Cardiac muscle cell (in vitro differentiated cells and primary cell): ENCODE results near the gene LDLRAD4. TPM values are rescaled to one million over a fixed set of nuclear protein-coding genes. Genes with fewer than 3 reads are reported as not detected.

Experiments used
- DNase-seq, 2 donors: peaks; one replicate each; pipeline versions ENCODE4 v3.0.0 to v3.0.0-alpha.2; 2010 to 2017; ENCODE audit warnings: low read depth in 1 of 2, low spot score in 1 of 2
- H3K27ac ChIP-seq: fragments of 200-600 bp; sonication (generic); 2 replicates; pipeline ENCODE4 v1.5.1; 2016
- H3K27me3 ChIP-seq: fragments of 200-600 bp; sonication (generic); 2 replicates; pipeline ENCODE4 v1.6.0; 2016; ENCODE audit warnings: control low read depth
- H3K36me3 ChIP-seq: fragments of 200-600 bp; sonication (generic); 2 replicates; pipeline ENCODE4 v1.5.1; 2016; ENCODE audit warnings: control low read depth
- H3K4me1 ChIP-seq: fragments of 200-600 bp; sonication (generic); 2 replicates; pipeline ENCODE4 v1.8.1; 2017; ENCODE audit warnings: low read depth, mild to moderate bottlenecking, mixed run types
- H3K4me3 ChIP-seq: fragments of 200-600 bp; sonication (generic); 2 replicates; pipeline ENCODE4 v1.5.1; 2016; ENCODE audit warnings: mild to moderate bottlenecking
- H3K9me3 ChIP-seq: fragments of 200-600 bp; sonication (generic); 2 replicates; pipeline ENCODE4 v1.5.1; 2017; ENCODE audit warnings: low read depth, mild to moderate bottlenecking, control low read depth
- CTCF ChIP-seq: IDR thresholded peaks from 2 replicates; pipeline ENCODE4 v1.5.1; 2012; ENCODE audit warnings: low read depth, mild to moderate bottlenecking, low read length
- polyA plus RNA-seq: library from polyadenylated mRNA; unstranded; fragments of >200 nt; fragmentation: Nextera tagmentation; extraction: Ambion mirVana; gene quantifications from 2 replicates; pipeline ENCODE4 v1.2.1, GENCODE V29; 2016
- total RNA-seq: library from RNA; depleted of rRNA; stranded (reverse); fragments of >200 nt; gene quantifications from 2 replicates; pipeline ENCODE4 v1.2.3, GENCODE V29; 2016

The LDLRAD4 gene
- total and polyA plus RNA-seq, 2 experiments from 2014 or later = 10.5 to 11.5 TPM

GRCh38 chr18:13328213-13328612 lies 109.7 kb downstream of the LDLRAD4 start:
- no peaks in the 10 kb centered on the region for H3K36me3 ChIP-seq
- DNase-seq = no peak
- no peaks in the 10 kb centered on the region for H3K27me3 ChIP-seq
- H3K4me1 ChIP-seq = no peaks in the 10 kb centered on the region
- H3K9me3 ChIP-seq = no peaks in the 10 kb centered on the region
- no peak overlapping the region for H3K27ac ChIP-seq
- H3K4me3 ChIP-seq = no peak overlapping the region
- no peak for TF ChIP-seq CTCF

GRCh38 chr18:13330996-13331395 lies 112.4 kb downstream of the LDLRAD4 start:
- no peak for TF ChIP-seq CTCF
- H3K9me3 ChIP-seq = no peaks in the 10 kb centered on the region
- no peaks in the 10 kb centered on the region for H3K27me3 ChIP-seq
- H3K4me3 ChIP-seq = no peak overlapping the region
- H3K27ac ChIP-seq = no peak overlapping the region
- H3K4me1 ChIP-seq = no peaks in the 10 kb centered on the region
- no peaks in the 10 kb centered on the region for H3K36me3 ChIP-seq
- no peak for DNase-seq

- Histone ChIP-seq H3K4me3 (no peak overlapping the region), H3K36me3 (no peaks in the 10 kb centered on the region), H3K9me3 (no peaks in the 10 kb centered on the region), H3K27ac (no peak overlapping the region), H3K4me1 (no peaks in the 10 kb centered on the region), H3K27me3 (no peaks in the 10 kb centered on the region)
- TF ChIP-seq CTCF = no peak
- DNase-seq = no peak
These were observed 113.3 kb downstream of the LDLRAD4 start for GRCh38 chr18:13331846-13332245.

GRCh38 chr18:13332874-13333273 lies 114.3 kb downstream of the LDLRAD4 start:
- H3K4me3 ChIP-seq = no peak overlapping the region
- no peak for DNase-seq
- no peaks in the 10 kb centered on the region for H3K4me1 ChIP-seq
- no peak for TF ChIP-seq CTCF
- H3K36me3 ChIP-seq = no peaks in the 10 kb centered on the region
- H3K27ac ChIP-seq = no peak overlapping the region
- no peaks in the 10 kb centered on the region for H3K27me3 ChIP-seq
- H3K9me3 ChIP-seq = no peaks in the 10 kb centered on the region

GRCh38 chr18:13335903-13336302 lies 117.3 kb downstream of the LDLRAD4 start:
- H3K27ac ChIP-seq = no peak overlapping the region
- no peak for TF ChIP-seq CTCF
- no peaks in the 10 kb centered on the region for H3K27me3 ChIP-seq
- no peaks in the 10 kb centered on the region for H3K4me1 ChIP-seq
- DNase-seq = no peak
- no peaks in the 10 kb centered on the region for H3K36me3 ChIP-seq
- H3K4me3 ChIP-seq = no peak overlapping the region
- H3K9me3 ChIP-seq = no peaks in the 10 kb centered on the region

DNA sequence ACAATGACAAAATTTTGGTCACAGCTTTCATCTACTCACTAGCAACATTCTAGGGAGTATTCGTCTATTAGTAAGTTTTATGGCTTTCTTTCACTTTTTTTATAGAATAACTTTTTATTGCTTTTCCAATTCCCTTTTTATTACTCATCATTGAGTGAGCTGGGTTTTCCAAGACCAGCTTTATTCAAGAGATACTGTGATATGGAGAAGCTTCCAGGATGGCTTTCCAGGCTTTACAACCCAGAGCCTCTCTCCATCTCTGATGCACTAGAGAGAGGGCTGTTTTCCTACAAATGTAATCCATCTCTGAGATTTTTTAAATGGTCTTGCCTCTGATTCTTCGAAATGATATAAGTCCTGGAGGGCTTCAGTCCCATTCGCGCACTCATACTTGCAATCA lies 118.3 kb downstream of the LDLRAD4 start:
- no peak for TF ChIP-seq CTCF
- Histone ChIP-seq H3K27me3 (no peaks in the 10 kb centered on the region), H3K36me3 (no peaks in the 10 kb centered on the region), H3K4me1 (no peaks in the 10 kb centered on the region), H3K27ac (no peak overlapping the region), H3K9me3 (no peaks in the 10 kb centered on the region), H3K4me3 (no peak overlapping the region)
- DNase-seq = no peak
